ENCODE measurements around the gene MOB3B.

MOB3B gene

DNA sequence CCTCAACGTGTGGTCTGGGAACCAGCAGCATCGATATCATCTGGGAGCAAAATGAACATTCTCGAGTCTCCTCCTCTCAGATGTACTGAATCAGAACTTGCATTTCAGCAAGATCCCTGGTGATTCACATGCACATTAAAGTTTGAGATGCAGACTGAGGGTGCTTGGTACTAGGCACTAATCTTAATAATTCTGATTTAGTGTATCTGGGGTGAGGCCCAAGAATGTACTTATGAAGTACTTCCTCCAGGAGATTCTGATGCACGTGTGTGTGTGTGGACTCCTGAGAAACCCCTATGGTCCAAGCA is 176.5 kb downstream of the MOB3B start:
- no peak overlapping the region for H3K4me3 ChIP-seq (ENCODE audit: low read depth in 1 of 2, low read length in 1 of 2)
- no peaks in the 10 kb centered on the region for H3K27me3 ChIP-seq
- no peaks in the 10 kb centered on the region for H3K4me1 ChIP-seq (ENCODE audit: control insufficient read depth in 1 of 2, insufficient read depth in 1 of 2, low read depth in 1 of 2, low read length in 1 of 2)

DNA sequence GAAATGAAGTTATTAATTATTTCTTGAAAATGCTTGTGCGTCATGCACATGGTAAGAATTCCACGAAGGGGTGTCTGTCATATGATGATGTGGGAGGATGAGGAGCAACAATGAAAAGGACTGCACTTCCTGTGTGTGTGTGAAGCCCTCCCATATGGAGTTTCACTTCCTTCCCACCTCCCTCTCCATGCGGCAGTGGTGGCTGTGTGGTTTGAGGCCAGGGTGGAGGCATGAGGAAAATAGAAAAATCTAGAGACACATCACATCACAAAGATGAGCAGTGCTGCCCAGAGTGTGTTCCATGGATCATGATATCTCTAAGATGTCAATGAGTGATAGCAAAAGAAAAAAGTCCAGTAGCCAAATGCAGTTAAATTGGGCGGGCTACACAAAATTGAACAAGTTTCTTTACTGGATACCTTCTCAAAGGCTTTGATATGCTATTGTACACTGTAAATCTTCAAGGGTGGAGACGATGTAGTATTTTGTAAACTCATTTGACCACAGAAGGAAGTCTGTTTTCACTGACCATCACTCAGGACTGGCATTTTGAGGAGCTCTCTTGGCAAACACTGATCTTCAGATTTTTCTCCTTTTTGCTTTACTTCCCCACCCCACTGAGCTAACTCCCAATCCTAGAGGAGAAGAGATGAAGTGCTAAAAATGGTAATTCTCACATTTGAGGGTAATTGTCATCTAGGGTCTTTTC is 177.0 kb downstream of the MOB3B start:
- Histone ChIP-seq H3K27ac (no peak overlapping the region), H3K4me1 (ENCODE audit: control insufficient read depth in 1 of 2, insufficient read depth in 1 of 2, low read depth in 1 of 2, low read length in 1 of 2) (no peaks in the 10 kb centered on the region), H3K9me3 (no peaks in the 10 kb centered on the region), H3K27me3 (no peaks in the 10 kb centered on the region), H3K36me3 (no peaks in the 10 kb centered on the region), H3K4me3 (ENCODE audit: low read depth in 1 of 2, low read length in 1 of 2) (no peak overlapping the region)
- TF ChIP-seq, protein P1, sequence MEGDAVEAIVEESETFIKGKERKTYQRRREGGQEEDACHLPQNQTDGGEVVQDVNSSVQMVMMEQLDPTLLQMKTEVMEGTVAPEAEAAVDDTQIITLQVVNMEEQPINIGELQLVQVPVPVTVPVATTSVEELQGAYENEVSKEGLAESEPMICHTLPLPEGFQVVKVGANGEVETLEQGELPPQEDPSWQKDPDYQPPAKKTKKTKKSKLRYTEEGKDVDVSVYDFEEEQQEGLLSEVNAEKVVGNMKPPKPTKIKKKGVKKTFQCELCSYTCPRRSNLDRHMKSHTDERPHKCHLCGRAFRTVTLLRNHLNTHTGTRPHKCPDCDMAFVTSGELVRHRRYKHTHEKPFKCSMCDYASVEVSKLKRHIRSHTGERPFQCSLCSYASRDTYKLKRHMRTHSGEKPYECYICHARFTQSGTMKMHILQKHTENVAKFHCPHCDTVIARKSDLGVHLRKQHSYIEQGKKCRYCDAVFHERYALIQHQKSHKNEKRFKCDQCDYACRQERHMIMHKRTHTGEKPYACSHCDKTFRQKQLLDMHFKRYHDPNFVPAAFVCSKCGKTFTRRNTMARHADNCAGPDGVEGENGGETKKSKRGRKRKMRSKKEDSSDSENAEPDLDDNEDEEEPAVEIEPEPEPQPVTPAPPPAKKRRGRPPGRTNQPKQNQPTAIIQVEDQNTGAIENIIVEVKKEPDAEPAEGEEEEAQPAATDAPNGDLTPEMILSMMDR (IDR thresholded peaks at IDR 0.05) = no peak

More for the DNA sequence above, 176.5 kb downstream of the MOB3B start:
- Histone ChIP-seq H3K27ac (no peak overlapping the region), H3K9me3 (no peaks in the 10 kb centered on the region), H3K36me3 (no peaks in the 10 kb centered on the region)
- TF ChIP-seq, protein P1 (IDR thresholded peaks at IDR 0.05) = no peak

DNA sequence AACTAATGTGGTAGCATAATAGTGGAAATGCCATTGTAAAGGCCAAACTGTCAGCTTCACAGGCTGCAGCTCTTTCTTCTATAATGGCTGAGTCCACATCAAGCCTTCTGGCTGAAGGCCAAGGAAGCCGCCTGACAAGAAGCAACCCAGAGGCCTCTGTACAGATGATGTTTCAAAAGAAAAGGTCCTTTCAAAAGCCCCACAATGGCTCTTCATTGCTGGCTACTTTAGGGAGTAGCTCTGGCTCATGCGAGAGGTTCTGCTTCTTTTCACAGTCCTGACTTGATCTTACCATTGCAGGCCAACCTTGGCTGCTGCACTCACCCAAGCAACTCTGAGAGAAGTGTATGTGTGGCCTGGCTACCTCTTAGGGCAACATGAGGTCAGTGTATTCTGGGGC is 178.2 kb downstream of the MOB3B start:
- H3K9me3 ChIP-seq = no peaks in the 10 kb centered on the region
- TF ChIP-seq, protein P1 (IDR thresholded peaks at IDR 0.05) = no peak
- no peak overlapping the region for H3K4me3 ChIP-seq (ENCODE audit: low read depth in 1 of 2, low read length in 1 of 2)
- no peaks in the 10 kb centered on the region for H3K27me3 ChIP-seq
- no peaks in the 10 kb centered on the region for H3K4me1 ChIP-seq (ENCODE audit: control insufficient read depth in 1 of 2, insufficient read depth in 1 of 2, low read depth in 1 of 2, low read length in 1 of 2)
- no peak overlapping the region for H3K27ac ChIP-seq
- H3K36me3 ChIP-seq = no peaks in the 10 kb centered on the region

DNA sequence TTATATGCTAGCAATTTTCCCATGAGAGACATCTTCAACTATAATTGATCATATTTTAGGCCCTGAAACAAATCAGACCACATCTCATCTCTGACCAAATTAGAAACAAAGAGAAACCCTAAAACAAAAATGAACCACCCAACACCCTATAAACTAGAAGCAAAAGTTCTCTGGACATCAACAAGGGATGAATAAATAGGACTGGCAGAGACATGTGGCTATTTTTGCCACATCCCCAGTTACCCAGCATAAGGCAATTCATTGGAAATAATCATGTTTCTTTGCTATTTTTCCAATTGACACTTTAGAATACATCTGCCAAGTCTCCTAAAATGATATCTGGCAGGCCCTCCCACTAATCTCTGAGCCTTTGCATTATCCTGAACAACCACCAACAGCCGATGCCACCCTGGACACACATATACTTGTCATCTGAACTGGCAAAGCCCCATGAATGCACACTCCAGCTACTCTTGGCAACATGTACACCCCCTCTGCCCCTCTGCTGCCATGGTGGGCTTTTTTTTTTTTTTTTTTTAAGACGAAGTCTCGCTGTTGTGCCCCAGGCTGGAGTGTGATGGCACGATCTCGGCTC is 179.1 kb downstream of the MOB3B start:
- H3K36me3 ChIP-seq = no peaks in the 10 kb centered on the region
- no peak overlapping the region for H3K27ac ChIP-seq
- no peaks in the 10 kb centered on the region for H3K4me1 ChIP-seq (ENCODE audit: control insufficient read depth in 1 of 2, insufficient read depth in 1 of 2, low read depth in 1 of 2, low read length in 1 of 2)
- TF ChIP-seq, protein P1 (IDR thresholded peaks at IDR 0.05) = no peak
- no peak overlapping the region for H3K4me3 ChIP-seq (ENCODE audit: low read depth in 1 of 2, low read length in 1 of 2)
- H3K9me3 ChIP-seq = no peaks in the 10 kb centered on the region
- H3K27me3 ChIP-seq = no peaks in the 10 kb centered on the region

DNA sequence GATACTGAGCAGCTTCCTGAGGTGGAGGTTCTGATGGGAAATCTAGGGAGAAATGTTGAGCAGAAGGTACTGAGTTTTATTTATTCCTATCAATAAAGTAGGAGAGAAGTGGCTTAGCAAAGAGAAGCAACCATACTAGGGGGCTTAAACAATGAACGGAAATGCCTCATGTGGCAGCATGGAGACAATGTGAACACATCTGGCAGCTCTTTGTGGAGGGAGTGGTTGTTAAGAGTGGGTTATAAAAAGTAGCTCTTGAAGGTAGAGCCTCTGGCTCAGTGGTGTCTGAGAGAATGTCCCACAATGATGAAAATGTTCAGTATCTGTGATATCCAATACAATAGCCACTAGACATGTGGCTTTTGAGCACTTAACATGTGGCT is 179.9 kb downstream of the MOB3B start:
- Histone ChIP-seq H3K36me3 (no peaks in the 10 kb centered on the region), H3K4me1 (ENCODE audit: control insufficient read depth in 1 of 2, insufficient read depth in 1 of 2, low read depth in 1 of 2, low read length in 1 of 2) (no peaks in the 10 kb centered on the region), H3K27ac (no peak overlapping the region), H3K4me3 (ENCODE audit: low read depth in 1 of 2, low read length in 1 of 2) (no peak overlapping the region), H3K27me3 (no peaks in the 10 kb centered on the region), H3K9me3 (no peaks in the 10 kb centered on the region)
- TF ChIP-seq, protein P1 (IDR thresholded peaks at IDR 0.05) = no peak
